T-helper 2 cell treated with Interferon-gamma antibody and Interleukin-4, amounts not matched to agents 5 μg/mL and 100 μg/mL, for 36 hours (primary cell): ENCODE data around the gene SUPT4H1.

Experiments used
- DNase-seq: peaks from one replicate; pipeline ENCODE4 v3.0.0; 2021; ENCODE audit warnings: low spot score
- H3K27ac Mint-ChIP-seq: one replicate; pipeline ENCODE4 v1.8.0; 2021; ENCODE audit warnings: mild to moderate bottlenecking, mixed read lengths
- H3K27me3 Mint-ChIP-seq: one replicate; pipeline ENCODE4 v1.8.0; 2021; ENCODE audit warnings: low read depth, mixed read lengths
- H3K36me3 Mint-ChIP-seq: one replicate; pipeline ENCODE4 v1.8.0; 2021; ENCODE audit warnings: low read depth, mixed read lengths
- H3K4me1 Mint-ChIP-seq: one replicate; pipeline ENCODE4 v1.8.0; 2021; ENCODE audit warnings: low read depth, mixed read lengths
- H3K4me3 Mint-ChIP-seq: one replicate; pipeline ENCODE4 v1.8.0; 2022; ENCODE audit warnings: mild to moderate bottlenecking, moderate library complexity, mixed read lengths
- H3K9me3 Mint-ChIP-seq: one replicate; pipeline ENCODE4 v1.8.0; 2021; ENCODE audit warnings: mixed read lengths

Gene SUPT4H1

DNA sequence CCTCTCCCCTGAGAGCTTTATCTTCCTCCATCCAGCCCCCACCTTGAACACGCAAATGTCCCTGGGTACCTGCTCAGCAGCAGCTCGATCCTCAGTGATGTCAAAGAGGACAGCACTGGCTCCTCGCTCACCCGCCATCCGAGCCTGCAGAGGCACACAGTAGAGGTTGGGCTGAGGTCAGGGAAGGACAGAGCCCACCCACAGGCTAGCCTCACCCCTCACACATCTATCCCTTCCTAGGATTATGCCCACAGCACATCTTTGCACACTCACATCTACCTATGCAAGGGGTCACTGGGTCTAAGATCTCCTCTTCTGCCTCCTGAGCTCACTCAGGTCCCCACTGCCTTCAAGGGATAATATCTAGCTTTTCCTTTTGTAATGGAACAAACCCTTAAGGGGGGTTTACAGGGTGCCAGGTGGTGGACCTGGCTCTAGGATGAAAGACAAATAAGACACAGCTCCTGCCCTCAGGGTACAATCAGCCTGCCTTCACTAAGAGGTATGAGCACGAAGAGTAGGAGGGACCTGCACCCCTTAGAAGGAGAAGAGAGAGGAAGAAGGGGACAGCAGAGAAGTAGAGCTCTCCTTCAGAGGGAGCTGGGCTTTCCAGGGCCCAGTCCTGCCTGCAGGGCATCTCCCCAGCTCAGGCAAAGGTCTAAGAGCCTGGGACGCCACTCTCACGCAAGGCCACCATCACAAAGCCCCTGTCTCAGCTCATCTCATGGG lies 11.6 kb upstream of the SUPT4H1 start:
- H3K4me1 Mint-ChIP-seq: peaks cover 6% of the 10 kb centered on the region
- no peak for DNase-seq
- H3K27me3 Mint-ChIP-seq: no peaks in the 10 kb centered on the region
- H3K27ac Mint-ChIP-seq: peak overlapping the region; percentile 20
- H3K9me3 Mint-ChIP-seq: no peaks in the 10 kb centered on the region
- H3K36me3 Mint-ChIP-seq: peaks cover 6% of the 10 kb centered on the region
- no peak overlapping the region for H3K4me3 Mint-ChIP-seq

DNA sequence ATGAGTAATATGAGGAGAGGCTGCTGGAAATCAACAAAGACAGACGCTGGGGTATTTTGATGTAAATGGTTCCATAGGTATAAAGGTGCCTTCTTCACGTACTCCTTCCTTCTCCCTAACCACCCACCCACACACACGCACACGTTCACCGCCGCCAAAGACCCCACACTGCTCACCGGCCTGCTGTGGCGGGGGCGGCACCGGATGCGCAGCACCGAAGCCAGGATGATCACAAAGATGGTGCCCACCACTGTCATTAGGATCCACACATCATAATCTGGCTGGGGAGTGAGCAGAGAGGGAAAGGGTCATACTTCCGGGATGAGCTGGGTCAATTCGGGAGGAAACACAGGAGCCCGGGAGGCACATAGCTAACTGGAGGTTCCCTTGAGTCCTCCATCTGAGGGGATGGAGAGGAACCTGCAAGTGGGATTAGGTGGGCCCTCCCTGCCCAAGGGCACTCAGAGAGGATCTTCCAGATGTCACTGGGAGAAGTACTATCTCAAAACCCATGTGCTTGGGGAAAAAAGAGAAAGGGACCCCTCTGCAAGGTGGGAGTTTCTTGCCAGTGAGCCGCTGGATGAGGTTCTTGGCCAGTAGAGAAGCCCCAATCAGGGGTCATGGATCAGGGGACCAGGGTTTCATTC lies 10.5 kb upstream of the SUPT4H1 start:
- Mint-ChIP-seq H3K36me3 (peaks cover 10% of the 10 kb centered on the region), H3K27ac (no peak overlapping the region), H3K4me1 (peaks cover 6% of the 10 kb centered on the region), H3K4me3 (no peak overlapping the region), H3K9me3 (no peaks in the 10 kb centered on the region), H3K27me3 (no peaks in the 10 kb centered on the region)
- no peak for DNase-seq

DNA sequence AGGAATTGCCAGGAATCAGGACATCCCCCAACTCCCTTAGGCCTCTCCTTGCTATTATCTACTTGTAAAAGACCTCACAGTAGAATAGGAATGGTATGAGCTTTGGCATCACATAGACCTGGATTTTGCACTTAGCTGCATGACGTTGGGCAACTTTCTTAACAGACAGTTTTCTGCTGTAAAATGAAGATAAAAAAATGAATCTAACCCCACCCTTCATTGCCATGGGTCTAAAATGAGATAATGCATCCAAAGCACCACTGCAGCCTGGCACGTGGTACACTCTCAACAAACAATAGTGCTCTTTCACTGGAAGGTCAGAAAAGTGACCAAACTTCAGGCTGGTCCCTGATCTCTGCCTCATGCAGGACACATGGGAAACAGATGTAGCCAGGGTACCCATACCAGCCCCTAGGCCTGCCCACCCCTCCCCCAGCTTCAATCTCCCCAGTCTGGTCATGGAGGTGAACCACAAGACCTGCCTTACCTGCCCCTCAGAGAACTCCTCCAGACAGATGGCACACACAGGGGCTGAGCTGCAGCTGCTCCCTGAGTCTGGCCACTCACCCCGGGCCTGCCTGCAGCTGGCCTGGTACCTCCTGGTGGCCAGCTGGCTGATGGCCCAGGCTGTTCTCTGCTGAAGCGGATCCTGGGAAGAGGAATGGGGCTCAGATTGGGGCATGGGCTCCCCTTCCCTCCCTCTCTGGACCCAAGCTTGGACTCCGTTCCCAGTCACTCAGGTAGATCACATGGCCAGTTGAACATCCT lies 8.5 kb upstream of the SUPT4H1 start:
- peaks cover 17% of the 10 kb centered on the region for H3K36me3 Mint-ChIP-seq
- H3K27me3 Mint-ChIP-seq: no peaks in the 10 kb centered on the region
- no peak overlapping the region for H3K27ac Mint-ChIP-seq
- no peak for DNase-seq
- H3K4me3 Mint-ChIP-seq: no peak overlapping the region
- peaks cover 6% of the 10 kb centered on the region for H3K4me1 Mint-ChIP-seq
- H3K9me3 Mint-ChIP-seq: no peaks in the 10 kb centered on the region

DNA sequence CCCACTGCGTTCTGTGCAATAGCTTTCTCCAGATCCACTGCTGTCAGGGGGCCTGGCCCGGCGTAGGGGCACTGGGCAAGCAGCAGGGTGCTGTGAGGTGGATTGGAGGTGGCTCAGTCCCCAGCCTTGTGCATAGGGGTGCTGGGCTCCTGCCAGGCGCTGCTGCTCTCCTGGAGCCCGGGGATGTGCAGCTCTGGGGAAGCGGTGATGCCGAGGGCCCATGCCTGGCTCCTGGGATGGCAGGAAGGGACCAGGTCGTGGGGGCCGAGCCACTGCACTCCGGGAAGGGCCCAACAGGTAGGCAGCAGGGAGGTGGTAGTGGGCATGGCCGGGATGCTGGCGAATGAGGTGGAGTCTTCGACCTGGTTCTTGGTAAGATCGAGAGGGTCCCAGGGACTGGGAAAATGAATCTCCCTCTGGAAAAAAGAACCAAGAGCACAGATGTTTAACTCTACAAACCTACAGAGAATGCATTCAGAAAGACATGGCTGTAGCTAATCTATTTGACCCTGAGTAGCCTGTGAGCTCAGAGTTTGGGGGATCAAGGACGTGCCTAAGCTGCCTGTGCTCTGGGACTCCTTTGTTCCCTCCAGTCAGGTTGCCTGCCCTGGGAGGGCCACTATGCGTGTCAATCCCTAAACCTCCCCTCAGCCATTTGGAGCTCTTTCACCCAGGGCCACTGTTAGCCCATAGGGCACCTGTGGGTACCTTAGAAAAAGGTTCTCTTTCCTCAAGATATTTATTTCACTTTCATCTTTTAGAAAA lies 6.6 kb upstream of the SUPT4H1 start:
- Mint-ChIP-seq H3K27me3 (no peaks in the 10 kb centered on the region), H3K4me1 (peaks cover 12% of the 10 kb centered on the region), H3K9me3 (no peaks in the 10 kb centered on the region), H3K27ac (no peak overlapping the region), H3K36me3 (peaks cover 24% of the 10 kb centered on the region), H3K4me3 (no peak overlapping the region)
- DNase-seq: no peak

DNA sequence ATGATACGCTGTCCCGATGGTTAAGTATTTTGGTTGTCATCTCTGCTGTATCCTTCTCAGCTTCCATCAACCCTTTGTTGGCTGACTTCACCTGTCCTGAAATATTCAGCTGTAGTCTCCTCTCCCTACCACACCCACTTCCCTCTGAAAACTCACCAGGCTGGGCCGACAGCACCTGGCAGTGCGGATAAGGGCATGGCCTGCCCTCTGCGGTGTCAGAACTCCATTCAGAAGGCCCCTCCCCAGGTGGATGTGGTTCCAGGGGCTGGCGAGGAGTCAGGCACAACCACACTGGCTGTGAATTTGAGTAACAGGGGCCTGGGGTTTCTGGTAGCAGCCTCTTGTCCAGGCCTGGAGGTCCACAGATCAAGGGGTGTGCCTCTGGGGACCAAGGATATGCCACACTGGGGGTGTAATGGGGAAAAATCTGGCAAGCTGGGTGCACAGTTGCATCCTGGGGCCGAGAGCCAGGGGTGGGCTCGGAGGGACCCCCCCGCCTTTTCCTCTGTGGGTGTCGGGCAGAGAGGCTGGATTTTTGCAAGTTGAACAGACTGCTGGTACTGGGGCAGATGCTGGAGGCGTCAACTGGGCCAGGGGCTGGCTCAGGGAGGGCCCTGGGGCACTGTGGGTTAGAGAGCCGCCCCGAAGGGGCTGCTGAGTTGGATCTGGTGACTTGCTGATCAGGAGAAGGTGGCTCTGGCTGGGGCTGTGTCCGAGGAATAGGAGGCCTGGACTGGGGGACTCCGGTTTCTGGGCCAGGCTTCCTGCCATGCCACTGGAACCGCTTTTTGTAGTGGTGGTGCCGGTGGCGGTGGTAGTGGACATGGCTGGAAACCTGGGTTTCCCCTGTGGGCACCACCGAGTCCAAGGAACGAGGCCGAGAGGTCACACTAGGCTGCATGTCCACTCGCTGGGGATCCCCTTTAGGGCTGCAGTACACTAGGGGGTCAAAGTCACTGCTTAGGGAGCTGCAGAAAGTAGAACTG lies 5.6 kb upstream of the SUPT4H1 start:
- H3K4me3 Mint-ChIP-seq: no peak overlapping the region
- no peaks in the 10 kb centered on the region for H3K9me3 Mint-ChIP-seq
- no peak for DNase-seq
- no peaks in the 10 kb centered on the region for H3K27me3 Mint-ChIP-seq
- peaks cover 28% of the 10 kb centered on the region for H3K36me3 Mint-ChIP-seq
- peak overlapping the region; percentile 16 for H3K27ac Mint-ChIP-seq
- H3K4me1 Mint-ChIP-seq: peaks cover 20% of the 10 kb centered on the region

DNA sequence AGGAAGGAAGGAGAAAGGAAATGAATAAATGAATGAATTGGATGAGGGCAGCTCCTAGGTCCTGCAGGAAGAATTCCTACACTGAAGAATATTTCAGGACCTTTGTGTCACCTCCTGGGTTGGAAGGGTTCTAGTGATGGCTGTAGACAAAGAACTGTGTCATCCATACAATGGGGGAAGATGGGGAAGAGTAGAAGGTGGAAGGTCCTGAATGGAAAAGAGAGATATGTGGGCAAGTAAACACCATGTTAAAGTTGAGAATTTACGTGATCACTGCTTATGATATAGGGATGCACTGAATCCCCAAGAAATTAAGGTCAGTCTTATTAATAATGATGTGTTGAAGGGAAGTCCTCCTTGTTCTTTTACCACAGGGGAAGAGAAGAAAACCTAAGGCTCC lies 4.2 kb upstream of the SUPT4H1 start:
- H3K36me3 Mint-ChIP-seq: peaks cover 35% of the 10 kb centered on the region
- no peak for DNase-seq
- no peak overlapping the region for H3K27ac Mint-ChIP-seq
- H3K4me3 Mint-ChIP-seq: no peak overlapping the region
- peaks cover 25% of the 10 kb centered on the region for H3K4me1 Mint-ChIP-seq
- no peaks in the 10 kb centered on the region for H3K9me3 Mint-ChIP-seq
- no peaks in the 10 kb centered on the region for H3K27me3 Mint-ChIP-seq

DNA sequence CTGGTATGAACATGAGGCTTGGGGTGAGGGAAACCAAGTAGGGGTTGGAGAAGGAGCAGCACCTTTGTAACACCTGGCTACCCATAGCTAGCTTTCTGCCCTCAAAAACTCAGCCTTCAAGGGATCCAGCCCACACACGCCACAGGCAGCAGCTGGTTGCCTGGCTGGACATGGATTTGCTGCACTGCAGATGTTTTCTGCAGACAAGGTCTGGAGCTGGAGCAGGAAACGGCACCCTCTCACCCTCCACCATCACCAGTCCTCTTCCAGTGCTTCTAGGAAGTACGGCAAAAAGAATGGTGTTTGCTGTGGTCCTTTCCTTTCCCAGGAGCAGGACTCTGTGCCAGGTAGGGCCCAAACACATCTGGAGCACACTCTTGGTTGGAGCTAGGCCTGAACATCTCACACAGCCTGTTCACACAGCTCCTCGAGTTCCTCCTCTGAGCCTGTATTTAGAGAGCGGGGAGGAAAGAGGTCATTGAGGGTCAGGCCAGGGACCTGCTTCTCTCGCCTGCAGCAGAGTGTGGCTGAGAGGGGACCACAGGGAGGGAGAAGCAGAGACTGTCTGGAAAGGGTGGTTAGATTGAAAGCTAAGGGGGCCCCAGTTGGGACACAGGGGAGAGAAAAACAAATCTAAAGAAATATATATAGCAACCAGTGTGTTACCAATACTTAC lies 2.7 kb upstream of the SUPT4H1 start:
- H3K27ac Mint-ChIP-seq: peak overlapping the region; percentile 49
- H3K4me3 Mint-ChIP-seq: no peak overlapping the region
- no peak for DNase-seq
- H3K36me3 Mint-ChIP-seq: peaks cover 43% of the 10 kb centered on the region
- H3K9me3 Mint-ChIP-seq: no peaks in the 10 kb centered on the region
- no peaks in the 10 kb centered on the region for H3K27me3 Mint-ChIP-seq
- H3K4me1 Mint-ChIP-seq: peaks cover 31% of the 10 kb centered on the region

DNA sequence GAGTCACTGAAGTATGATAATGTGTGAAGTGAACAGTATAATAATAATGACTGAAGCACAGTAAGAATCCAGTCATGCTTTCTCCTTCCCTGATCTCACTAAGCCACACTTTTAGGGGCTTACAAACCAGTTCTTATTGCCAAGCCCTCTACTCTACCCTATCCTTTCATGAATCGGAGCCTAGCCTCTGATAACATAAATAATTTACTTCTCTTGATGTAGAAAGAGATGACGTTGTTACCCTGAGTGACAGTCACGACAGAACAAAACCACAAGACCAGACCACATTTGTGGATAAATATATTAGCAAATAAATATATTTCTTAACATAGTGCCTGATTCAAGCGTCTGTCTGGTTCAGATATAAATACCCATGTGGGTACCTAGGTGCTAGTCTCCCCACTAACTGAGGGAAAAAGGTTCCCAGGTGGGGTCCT lies 1.4 kb upstream of the SUPT4H1 start:
- Mint-ChIP-seq H3K27ac (peak overlapping the region; percentile 90), H3K36me3 (peaks cover 56% of the 10 kb centered on the region), H3K4me3 (peak overlapping the region; percentile 91), H3K9me3 (no peaks in the 10 kb centered on the region), H3K4me1 (peaks cover 38% of the 10 kb centered on the region), H3K27me3 (no peaks in the 10 kb centered on the region)
- no peak for DNase-seq

DNA sequence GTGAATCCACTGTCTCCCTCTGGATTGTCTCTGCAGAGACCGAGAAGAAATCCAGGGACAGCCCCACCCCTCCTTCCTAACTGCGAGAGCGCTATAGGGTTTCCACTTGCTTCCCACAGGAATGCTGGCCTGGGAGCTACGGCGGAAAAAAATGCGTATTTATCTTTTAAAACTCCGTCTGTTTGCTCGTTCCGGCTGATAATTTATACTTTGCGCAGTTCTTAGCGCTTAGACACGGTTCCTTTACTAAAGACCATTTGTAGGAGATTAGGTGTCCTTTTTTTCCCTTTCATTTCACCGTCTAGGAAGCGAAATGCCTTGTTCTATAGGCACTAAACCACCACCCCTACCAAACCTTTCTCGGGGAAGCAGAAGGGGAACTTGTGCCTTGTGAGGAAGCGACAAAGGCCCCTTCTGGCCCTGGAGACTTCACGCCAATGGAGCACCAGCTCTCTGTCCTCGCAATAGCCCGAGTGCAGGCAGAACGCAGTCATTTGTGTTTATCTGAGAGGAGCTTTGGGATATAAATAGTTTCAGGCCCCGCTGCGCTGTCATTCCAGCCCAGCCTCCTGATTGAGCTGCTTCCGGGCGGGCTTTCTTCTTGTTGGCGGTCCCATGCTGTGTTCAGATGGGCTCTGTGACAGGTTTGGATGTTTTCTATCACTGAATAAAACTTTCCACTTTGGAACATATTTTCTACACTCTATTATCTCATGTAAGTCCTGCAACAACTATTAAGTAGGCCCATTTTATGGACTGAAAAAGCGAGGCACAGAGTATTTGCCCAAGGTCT lies 791 bp upstream of the SUPT4H1 start:
- Mint-ChIP-seq H3K9me3 (no peaks in the 10 kb centered on the region), H3K4me1 (peaks cover 43% of the 10 kb centered on the region), H3K4me3 (peak overlapping the region; percentile 91), H3K27me3 (no peaks in the 10 kb centered on the region), H3K27ac (peak overlapping the region; percentile 90), H3K36me3 (peaks cover 59% of the 10 kb centered on the region)
- no peak for DNase-seq

DNA sequence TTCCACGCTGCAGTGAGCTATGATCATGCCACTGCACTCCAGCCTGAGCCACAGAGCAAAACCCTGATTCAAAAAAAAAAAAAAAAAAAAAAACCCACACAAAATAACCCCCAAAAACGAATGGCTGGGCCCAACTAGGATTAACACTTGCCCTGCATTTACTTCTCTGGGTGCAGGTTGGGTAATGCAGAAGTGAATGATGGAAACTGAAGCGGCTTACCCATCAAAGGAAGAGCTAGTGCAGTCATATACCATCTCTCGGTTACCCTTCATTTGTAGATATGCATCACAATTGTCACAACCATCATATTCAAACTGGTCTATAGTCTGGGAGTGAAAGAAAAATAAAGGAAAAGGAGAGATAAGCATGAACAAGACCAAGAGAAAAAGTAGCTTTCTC lies 819 bp downstream of the SUPT4H1 start:
- H3K4me3 Mint-ChIP-seq: peak overlapping the region; percentile 100
- no peak for DNase-seq
- peaks cover 70% of the 10 kb centered on the region for H3K36me3 Mint-ChIP-seq

DNA sequence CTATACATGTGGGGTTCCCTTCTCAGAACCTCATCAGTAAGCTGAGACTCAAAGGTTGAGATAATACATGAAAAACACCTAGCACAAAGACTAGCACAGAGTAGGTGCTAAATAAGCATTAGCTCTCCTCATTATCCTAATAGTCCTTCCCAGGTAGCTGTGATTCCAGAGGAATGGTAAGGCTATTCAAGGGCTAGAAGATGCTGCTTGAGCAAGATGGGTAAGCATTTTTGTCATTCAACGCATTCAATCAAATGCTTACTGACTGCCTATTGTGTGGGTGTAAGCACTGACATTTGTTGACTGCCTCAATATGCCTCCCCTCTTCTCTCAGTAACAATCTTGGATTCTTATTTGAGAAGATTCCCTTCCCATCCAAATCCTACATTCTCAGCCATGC lies 4.0 kb downstream of the SUPT4H1 start:
- Mint-ChIP-seq H3K9me3 (no peaks in the 10 kb centered on the region), H3K27me3 (no peaks in the 10 kb centered on the region), H3K4me3 (peak overlapping the region; percentile 7), H3K27ac (no peak overlapping the region), H3K36me3 (peaks cover 84% of the 10 kb centered on the region), H3K4me1 (peaks cover 65% of the 10 kb centered on the region)
- DNase-seq: no peak

More for the DNA sequence above, 819 bp downstream of the SUPT4H1 start:
- peak overlapping the region; percentile 95 for H3K27ac Mint-ChIP-seq
- H3K27me3 Mint-ChIP-seq: no peaks in the 10 kb centered on the region
- H3K9me3 Mint-ChIP-seq: no peaks in the 10 kb centered on the region
- peaks cover 56% of the 10 kb centered on the region for H3K4me1 Mint-ChIP-seq

DNA sequence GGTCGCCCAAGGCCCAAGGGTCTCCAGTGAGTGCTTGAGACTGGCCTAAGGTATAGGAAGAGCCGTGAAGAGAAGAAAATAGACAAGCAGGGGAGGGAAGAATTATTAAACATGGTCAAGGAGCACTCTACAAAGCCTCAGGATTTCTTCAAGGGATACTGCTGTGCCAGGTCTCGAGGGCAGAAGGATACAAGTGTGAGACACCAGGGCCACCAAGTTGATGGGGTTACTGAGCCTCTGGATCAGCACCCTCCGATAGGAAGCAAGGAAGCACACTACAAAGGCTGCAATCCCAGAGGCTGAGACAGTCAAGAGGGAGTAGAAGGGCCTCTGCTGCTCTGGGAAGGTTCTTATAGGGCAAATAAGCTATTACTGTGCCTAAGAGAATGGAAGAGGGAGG lies 6.5 kb downstream of the SUPT4H1 start:
- no peak for DNase-seq
- H3K36me3 Mint-ChIP-seq: peaks cover 88% of the 10 kb centered on the region
- peak overlapping the region; percentile 99 for H3K27ac Mint-ChIP-seq
- peaks cover 64% of the 10 kb centered on the region for H3K4me1 Mint-ChIP-seq
- no peaks in the 10 kb centered on the region for H3K27me3 Mint-ChIP-seq
- H3K9me3 Mint-ChIP-seq: no peaks in the 10 kb centered on the region
- peak overlapping the region; percentile 99 for H3K4me3 Mint-ChIP-seq
